H1 (cell line): Measurements from ENCODE around the gene MYOG. TPM values are rescaled to one million over a fixed set of nuclear protein-coding genes. Genes with fewer than 3 reads are reported as not detected.

Experiments used
- CTCF ChIA-PET: fragments of 300-600 bp; sonication (Branson Sonifier 250); formaldehyde crosslinking; loops from one replicate; lab custom pipeline; 2021; ENCODE audit not compliant: partially characterized antibody; lab: Charles Lee
- POLR2A ChIA-PET: fragments of 300-600 bp; sonication (Branson Sonifier 250); formaldehyde crosslinking; loops from one replicate; lab custom pipeline; 2021; ENCODE audit warnings: inconsistent platforms; ENCODE audit not compliant: partially characterized antibody; lab: Charles Lee
- DNase-seq, 2 experiments: peaks; one replicate each; pipeline versions ENCODE4 v3.0.0 to v3.0.0-alpha.2; 2010 to 2022; ENCODE audit warnings: low spot score in 2 of 2, low read depth in 1 of 2, mixed read lengths in 1 of 2
- FAIRE-seq: peaks from 2 replicates; lab custom pipeline; 2011; peaks lifted over from hg19 to GRCh38; lab: Jason Lieb, UNC
- H2AFZ ChIP-seq: 2 replicates; pipeline ENCODE4 v1.8.1; 2012; ENCODE audit warnings: low read length, inconsistent platforms
- H2AK5ac ChIP-seq: 2 replicates; pipeline ENCODE4 v1.6.1; 2013; ENCODE audit warnings: low read depth, low read length
- H2BK120ac ChIP-seq: replicated peaks from 2 replicates; pipeline ENCODE3; 2013; ENCODE audit warnings: low read depth, low read length, inconsistent platforms
- H2BK12ac ChIP-seq: 2 replicates; pipeline ENCODE4 v1.6.1; 2013; ENCODE audit warnings: low read depth, low read length
- H2BK15ac ChIP-seq: 2 replicates; pipeline ENCODE4 v1.6.1; 2013; ENCODE audit warnings: low read length
- H2BK20ac ChIP-seq: 2 replicates; pipeline ENCODE4 v1.6.1; 2013; ENCODE audit warnings: low read length
- H2BK5ac ChIP-seq: 2 replicates; pipeline ENCODE4 v1.6.1; 2013; ENCODE audit warnings: low read depth, low read length
- H3K14ac ChIP-seq: 2 replicates; pipeline ENCODE4 v1.6.1; 2013; ENCODE audit warnings: inconsistent platforms; ENCODE audit not compliant: insufficient read length
- H3K18ac ChIP-seq: 2 replicates; pipeline ENCODE4 v1.6.1; 2013; ENCODE audit warnings: low read length; ENCODE audit errors: extremely low read depth
- H3K23ac ChIP-seq: 2 replicates; pipeline ENCODE4 v1.6.1; 2013; ENCODE audit warnings: inconsistent platforms; ENCODE audit not compliant: insufficient read length
- H3K23me2 ChIP-seq: 2 replicates; pipeline ENCODE4 v1.6.1; 2013; ENCODE audit warnings: low read depth, low read length
- H3K27ac ChIP-seq: 2 replicates; pipeline ENCODE4 v1.6.1; 2011; ENCODE audit warnings: low read depth, low read length, inconsistent platforms
- H3K27me3 ChIP-seq, 4 experiments: replicated peaks in 1 of 4; 1 replicate in 1 of 4; 2 replicates in 3 of 4; pipeline versions ENCODE4 v1.6.1 to v1.8.1; 2011 to 2013; ENCODE audit warnings: low read length in 3 of 4, mild to moderate bottlenecking in 3 of 4, inconsistent platforms in 2 of 4, mixed read lengths in 2 of 4, moderate library complexity in 1 of 4; ENCODE audit not compliant: control insufficient read depth in 3 of 4, insufficient read depth in 3 of 4; ENCODE audit errors: extremely low read depth in 1 of 4
- H3K36me3 ChIP-seq, 4 experiments: 2 replicates each; pipeline versions ENCODE4 v1.6.1 to v1.8.1; 2011 to 2013; ENCODE audit warnings: mild to moderate bottlenecking in 4 of 4, low read length in 3 of 4, moderate library complexity in 2 of 4, control low read depth in 1 of 4, inconsistent platforms in 1 of 4; ENCODE audit not compliant: insufficient read depth in 4 of 4, control insufficient read depth in 2 of 4
- H3K4ac ChIP-seq: replicated peaks from 2 replicates; pipeline ENCODE3; 2013; ENCODE audit warnings: low read length, low read depth, mixed read lengths, inconsistent platforms; ENCODE audit not compliant: insufficient read length
- H3K4me1 ChIP-seq, 4 experiments: replicated peaks in 1 of 4; 1 replicate in 1 of 4; 2 replicates in 3 of 4; pipeline versions ENCODE4 v1.6.1 to v1.8.1; 2011 to 2013; ENCODE audit warnings: low read length in 3 of 4, inconsistent platforms in 2 of 4, mixed read lengths in 1 of 4; ENCODE audit not compliant: insufficient read depth in 4 of 4, control insufficient read depth in 3 of 4
- H3K4me2 ChIP-seq, 2 experiments: 2 replicates each; pipeline versions ENCODE4 v1.6.1 to v1.8.1; 2011 to 2013; ENCODE audit warnings: low read depth in 2 of 2, low read length in 2 of 2, control low read depth in 1 of 2, inconsistent platforms in 1 of 2, mild to moderate bottlenecking in 1 of 2; ENCODE audit not compliant: insufficient read depth in 1 of 2
- H3K4me3 ChIP-seq, 4 experiments: fragments of 200-600, 300-600 bp in 1 of 4; sonication (generic), shearing (Covaris generic), sonication (Bioruptor Twin) in 1 of 4; 2 replicates each; pipeline versions ENCODE4 v1.5.1 to v1.8.1; 2011 to 2016; ENCODE audit warnings: low read length in 4 of 4, low read depth in 3 of 4, control low read depth in 2 of 4, inconsistent platforms in 2 of 4, mild to moderate bottlenecking in 2 of 4, mixed read lengths in 1 of 4, moderate library complexity in 1 of 4; ENCODE audit not compliant: insufficient read depth in 2 of 4; ENCODE audit errors: extremely low read depth in 1 of 4
- H3K56ac ChIP-seq: replicated peaks from 2 replicates; pipeline ENCODE3; 2013; ENCODE audit warnings: low read depth, mild to moderate bottlenecking, mixed read lengths, low read length, inconsistent platforms; ENCODE audit not compliant: insufficient read length
- H3K79me1 ChIP-seq: 2 replicates; pipeline ENCODE4 v1.6.1; 2013; ENCODE audit warnings: low read depth, low read length, control low read depth
- H3K79me2 ChIP-seq, 2 experiments: 2 replicates each; pipeline versions ENCODE4 v1.6.1 to v1.8.1; 2012 to 2013; ENCODE audit warnings: low read length in 2 of 2, mild to moderate bottlenecking in 2 of 2, inconsistent platforms in 1 of 2; ENCODE audit not compliant: insufficient read depth in 2 of 2, control insufficient read depth in 1 of 2
- H3K9ac ChIP-seq, 4 experiments: replicated peaks in 1 of 4; 1 replicate in 1 of 4; 2 replicates in 3 of 4; pipeline versions ENCODE4 v1.6.1 to v1.8.1; 2011 to 2013; ENCODE audit warnings: low read depth in 3 of 4, low read length in 3 of 4, control low read depth in 2 of 4, mild to moderate bottlenecking in 2 of 4, moderate library complexity in 2 of 4, inconsistent platforms in 1 of 4; ENCODE audit errors: extremely low read depth in 1 of 4
- H3K9me3 ChIP-seq, 2 experiments: 2 replicates each; pipeline versions ENCODE4 v1.6.1 to v1.8.1; 2012 to 2013; ENCODE audit warnings: mild to moderate bottlenecking in 2 of 2, moderate library complexity in 2 of 2, control low read depth in 1 of 2, inconsistent platforms in 1 of 2, low read depth in 1 of 2, low read length in 1 of 2, mixed read lengths in 1 of 2; ENCODE audit not compliant: insufficient read depth in 2 of 2
- H4K20me1 ChIP-seq, 2 experiments: replicated peaks in 1 of 2; 2 replicates each; pipeline versions ENCODE3 to v1.8.1; 2011 to 2013; ENCODE audit warnings: inconsistent platforms in 2 of 2, low read length in 2 of 2, mild to moderate bottlenecking in 1 of 2; ENCODE audit not compliant: insufficient read depth in 2 of 2, control insufficient read depth in 1 of 2
- H4K5ac ChIP-seq: 2 replicates; pipeline ENCODE4 v1.6.1; 2013; ENCODE audit warnings: low read length, low read depth, mixed read lengths, inconsistent platforms; ENCODE audit not compliant: insufficient read length
- H4K8ac ChIP-seq: 2 replicates; pipeline ENCODE4 v1.8.0; 2013; ENCODE audit warnings: mild to moderate bottlenecking, moderate library complexity, low read length, inconsistent platforms; ENCODE audit not compliant: insufficient read depth; ENCODE audit errors: extremely low read depth
- H4K91ac ChIP-seq: replicated peaks from 2 replicates; pipeline ENCODE3; 2013; ENCODE audit warnings: low read length, mixed read lengths, inconsistent platforms; ENCODE audit not compliant: insufficient read length
- ASH2L ChIP-seq: fragments of 200-600, 300-600 bp; sonication (generic); IDR thresholded peaks from one replicate; pipeline ENCODE4 v1.7.1; 2017; ENCODE audit warnings: low read length
- BCL11A ChIP-seq, 2 experiments: IDR thresholded peaks; one replicate each; pipeline ENCODE4 v1.6.1; 2011; ENCODE audit warnings: low read depth in 2 of 2, low read length in 2 of 2, mild to moderate bottlenecking in 2 of 2
- EGR1 ChIP-seq: IDR thresholded peaks from 2 replicates; pipeline ENCODE4 v1.6.1; 2011; ENCODE audit warnings: low read depth, low read length, borderline replicate concordance
- JUN ChIP-seq: IDR thresholded peaks from 2 replicates; pipeline ENCODE4 v1.6.1; 2011; ENCODE audit warnings: low read depth, mild to moderate bottlenecking, improper control_type of control experiment, low read length
- JUND ChIP-seq: IDR thresholded peaks from 2 replicates; pipeline ENCODE4 v1.6.1; 2011; ENCODE audit warnings: mild to moderate bottlenecking, improper control_type of control experiment, low read length
- KDM1A ChIP-seq: fragments of 200-600, 300-600 bp; sonication (generic); IDR thresholded peaks from 2 replicates; pipeline ENCODE4 v1.7.1; 2016; ENCODE audit warnings: mild to moderate bottlenecking, low read length, borderline replicate concordance
- RNF2 ChIP-seq: fragments of 200-900, 300-1000 bp; sonication (generic); IDR thresholded peaks from 2 replicates; pipeline ENCODE4 v1.7.1; 2016; ENCODE audit warnings: borderline replicate concordance, low read depth, mild to moderate bottlenecking, antibody characterized with exemption, low read length; ENCODE audit not compliant: poor library complexity, severe bottlenecking; ENCODE audit errors: missing control alignments
- TAF7 ChIP-seq: optimal IDR thresholded peaks from 2 replicates; pipeline ENCODE3; 2011; ENCODE audit warnings: low read depth, mild to moderate bottlenecking, inconsistent platforms, low read length, moderate library complexity, borderline replicate concordance
- TCF12 ChIP-seq: IDR thresholded peaks from 2 replicates; pipeline ENCODE4 v1.6.1; 2011; ENCODE audit warnings: low read depth, mild to moderate bottlenecking, low read length
- ZNF274 ChIP-seq: IDR thresholded peaks from 2 replicates; pipeline ENCODE4 v1.7.0; 2012; ENCODE audit warnings: low read length, borderline replicate concordance; ENCODE audit errors: extremely low read depth
- WGBS, 2 experiments: shearing (Covaris generic) in 1 of 2; methylation state at CpG; one replicate each; pipeline versions ENCODE4 v1.1.6 to v1.1.7; 2013 to 2015; ENCODE audit warnings: low lambda C conversion rate in 2 of 2, mixed read lengths in 2 of 2, inconsistent platforms in 1 of 2, low coverage in 1 of 2, missing lambda C conversion rate in 1 of 2; ENCODE audit not compliant: insufficient replicate concordance in 2 of 2, insufficient coverage in 1 of 2, insufficient read length in 1 of 2; ENCODE audit errors: extremely low coverage in 1 of 2, missing lambda C conversion rate in 1 of 2; 5-methylcytosine and 5-hydroxymethylcytosine counted together
- polyA plus RNA-seq, 7 experiments: library from polyadenylated mRNA; depleted of rRNA in 3 of 7; stranded (reverse) in 5 of 7; unstranded in 2 of 7; fragments of >200 nt in 5 of 7; fragments of 200-250 nt in 2 of 7; gene quantifications; 1 replicate in 5 of 7; 2 replicates in 1 of 7; 4 replicates in 1 of 7; pipeline versions ENCODE4 v1.2.1 to v1.2.3, GENCODE V29; 2011 to 2013; ENCODE audit warnings: missing spikeins in 2 of 7, mixed read lengths in 2 of 7
- total RNA-seq: library from RNA; stranded (reverse); fragmentation: NEBNext Ultra II Directional; extraction: Animal tissue kit (Norgen Biotek cat#: 25700); gene quantifications from 2 replicates; pipeline ENCODE4 v1.2.1, GENCODE V29; 2021
- TF ChIP-seq, protein P1 (sequence below): IDR thresholded peaks from 2 replicates; pipeline ENCODE4 v1.6.1; 2012; ENCODE audit warnings: inconsistent platforms
- TF ChIP-seq, protein P2 (sequence below): IDR thresholded peaks from 2 replicates; pipeline ENCODE4 v1.6.1; 2011; ENCODE audit warnings: low read length, improper control_type of control experiment

MYOG gene
- total and polyA plus RNA-seq, 2 of the 8 experiments (the other 6 are each of a cell fraction or from before 2014, with no cell fraction given), result not detected

DNA sequence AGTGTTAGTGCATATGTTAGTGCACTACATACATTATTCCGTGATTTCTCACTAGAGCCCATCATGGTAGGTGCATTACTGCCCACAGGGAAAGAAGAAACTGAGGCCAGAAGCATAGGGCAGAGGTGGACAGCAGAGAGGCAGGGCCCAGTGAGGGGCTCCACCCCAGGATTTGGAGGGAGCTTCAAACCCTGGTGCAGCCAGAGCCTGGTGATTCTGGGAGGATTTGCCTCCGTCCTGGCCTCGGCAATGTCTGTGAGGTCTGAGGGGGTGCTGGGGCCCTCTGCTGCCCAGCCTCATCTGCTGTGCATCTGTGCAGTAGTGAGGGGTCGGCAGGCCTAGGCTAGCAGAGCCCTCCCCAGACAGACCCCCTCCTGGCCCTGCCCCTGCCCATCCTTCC is 36.7 kb downstream of the MYOG start:
- H3K14ac ChIP-seq, result no peak overlapping the region
- no peak overlapping the region for H3K4ac ChIP-seq
- H3K18ac ChIP-seq, result 0 out of 2 replicates have a peak overlapping the region, but pooled peaks have one; percentile 0
- no peak overlapping the region for H2BK15ac ChIP-seq
- H3K23ac ChIP-seq, result no peak overlapping the region
- H2BK120ac ChIP-seq, result no peak overlapping the region
- H3K27ac ChIP-seq, result no peak overlapping the region
- WGBS, 2 experiments, result 62% methylated on average over 4 of the region's 4 CpGs; no CpG with 5 or more reads in 1 of the 2 experiments
- H4K91ac ChIP-seq, result peak overlapping the region; percentile 86
- 0 out of 2 replicates have a peak overlapping the region, but pooled peaks have one; percentile 0 for H4K8ac ChIP-seq
- H3K4me2 ChIP-seq, result no peak overlapping the region; a peak in 1 of 4 replicates
- no peaks in the 10 kb centered on the region for H3K79me2 ChIP-seq
- no peak overlapping the region for H3K4me3 ChIP-seq
- no peak overlapping the region; a peak in 1 of 7 replicates for H3K9ac ChIP-seq
- H2BK20ac ChIP-seq, result no peak overlapping the region
- no peak overlapping the region for H2AK5ac ChIP-seq
- H2BK12ac ChIP-seq, result peak overlapping the region; percentile 71; the same call in 1 of the 2 replicates
- no peak overlapping the region for H2BK5ac ChIP-seq
- H3K56ac ChIP-seq, result peak overlapping the region; percentile 5
- no peak for DNase-seq
- no peaks in the 10 kb centered on the region for H3K23me2 ChIP-seq
- CTCF ChIA-PET, result interaction anchor here (0.6 to 49.7 kb wide), 15 partner anchors 7 to 272 kb away, joined by 3 to 1089 read pairs (median 5); partner anchors contain the start of genes ADORA1, MYBPH, MYOG and PPFIA4
- H4K5ac ChIP-seq, result no peak overlapping the region
- H3K4me1 ChIP-seq, result peaks cover 7 to 26% (median 12%) of the 10 kb centered on the region in 4 experiments
- H3K36me3 ChIP-seq, result no peaks in the 10 kb centered on the region; a peak in 2 of 8 replicates
- FAIRE-seq, result no peak
- H2AFZ ChIP-seq, result no peak overlapping the region
- H3K9me3 ChIP-seq, result no peaks in the 10 kb centered on the region
- no peaks in the 10 kb centered on the region for H3K27me3 ChIP-seq
- H3K79me1 ChIP-seq, result no peaks in the 10 kb centered on the region
- H4K20me1 ChIP-seq, result no peaks in the 10 kb centered on the region
- POLR2A ChIA-PET, result interaction anchor here (0.8 to 1.4 kb wide), 5 partner anchors 8 to 42 kb away, joined by 3 to 6 read pairs (median 3); partner anchors contain the start of gene TMEM183A
- TF ChIP-seq TAF7 (no peak), BCL11A (IDR thresholded peaks at IDR 0.05; ENCODE audit: low read depth in 2 of 2, low read length in 2 of 2) (no peak), ASH2L (no peak), KDM1A (no peak), JUND (no peak), ZNF274 (no peak), TCF12 (no peak), EGR1 (no peak), RNF2 (no peak), JUN (no peak)
- TF ChIP-seq, protein P1, sequence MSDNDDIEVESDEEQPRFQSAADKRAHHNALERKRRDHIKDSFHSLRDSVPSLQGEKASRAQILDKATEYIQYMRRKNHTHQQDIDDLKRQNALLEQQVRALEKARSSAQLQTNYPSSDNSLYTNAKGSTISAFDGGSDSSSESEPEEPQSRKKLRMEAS, result no peak
- TF ChIP-seq, protein P2, sequence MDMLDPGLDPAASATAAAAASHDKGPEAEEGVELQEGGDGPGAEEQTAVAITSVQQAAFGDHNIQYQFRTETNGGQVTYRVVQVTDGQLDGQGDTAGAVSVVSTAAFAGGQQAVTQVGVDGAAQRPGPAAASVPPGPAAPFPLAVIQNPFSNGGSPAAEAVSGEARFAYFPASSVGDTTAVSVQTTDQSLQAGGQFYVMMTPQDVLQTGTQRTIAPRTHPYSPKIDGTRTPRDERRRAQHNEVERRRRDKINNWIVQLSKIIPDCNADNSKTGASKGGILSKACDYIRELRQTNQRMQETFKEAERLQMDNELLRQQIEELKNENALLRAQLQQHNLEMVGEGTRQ, result no peak
